Breast epithelium (tissue), 4 donors: ENCODE measurements around the gene ENPP6. TPM values are rescaled to one million over a fixed set of nuclear protein-coding genes. Genes with fewer than 3 reads are reported as not detected.

Source experiments
- DNase-seq, 2 donors: peaks; one replicate each; pipeline ENCODE4 v3.0.0-alpha.2; 2019; ENCODE audit warnings: low spot score in 2 of 2
- H3K27ac ChIP-seq, 2 donors: fragments of 200-600 bp; sonication (generic) in 1 of 2; one replicate each; pipeline ENCODE4 v1.5.1; 2016 to 2019; ENCODE audit warnings: mild to moderate bottlenecking in 1 of 2
- H3K27me3 ChIP-seq, 2 donors: fragments of 200-600 bp; sonication (generic) in 1 of 2; one replicate each; pipeline versions ENCODE4 v1.5.1 to v1.6.0; 2017 to 2019; ENCODE audit warnings: control low read depth in 1 of 2, mild to moderate bottlenecking in 1 of 2
- H3K36me3 ChIP-seq: fragments of 200-600 bp; one replicate; pipeline ENCODE4 v1.5.1; 2019
- H3K4me1 ChIP-seq, 2 donors: fragments of 200-600 bp; sonication (generic); one replicate each; pipeline ENCODE4 v1.5.1; 2016 to 2019; ENCODE audit warnings: control low read depth in 1 of 2
- H3K4me3 ChIP-seq, 3 donors: fragments of 200-600 bp; sonication (generic); 1 replicate in 2 of 3; 2 replicates in 1 of 3; pipeline ENCODE4 v1.5.1; 2016 to 2019; ENCODE audit warnings: mild to moderate bottlenecking in 3 of 3, moderate library complexity in 2 of 3
- H3K9me3 ChIP-seq, 2 donors: fragments of 200-600 bp; sonication (generic) in 1 of 2; one replicate each; pipeline ENCODE4 v1.5.1; 2016 to 2019; ENCODE audit warnings: control low read depth in 1 of 2
- POLR2A ChIP-seq: fragments of 450-650 bp; IDR thresholded peaks from one replicate; pipeline ENCODE4 v1.6.1; 2016; ENCODE audit warnings: antibody characterized with exemption, mild to moderate bottlenecking, moderate library complexity
- POLR2AphosphoS5 ChIP-seq, 3 donors: sonication (generic); formaldehyde crosslinking; IDR thresholded peaks; one replicate each; pipeline ENCODE4 v1.6.1; 2017; ENCODE audit warnings: antibody characterized with exemption in 3 of 3
- intact Hi-C: fragments of 100-400 bp; cut with DNase I; formaldehyde crosslinking; loops from one replicate; pipeline ENCODE4 v1.15.1; 2023; ENCODE audit warnings: low total_unique reads
- total RNA-seq, 3 donors: library from RNA; depleted of rRNA; stranded (reverse); fragments of >200 nt; gene quantifications; one replicate each; pipeline ENCODE4 v1.1.0, GENCODE V29; 2016
- TF ChIP-seq, protein P1 (sequence below), 3 donors: fragments of 450-650 bp; IDR thresholded peaks; one replicate each; pipeline ENCODE4 v1.5.1; 2016 to 2017; ENCODE audit warnings: antibody characterized with exemption in 3 of 3, mild to moderate bottlenecking in 3 of 3, moderate library complexity in 3 of 3

ENPP6 gene
- total RNA-seq, 3 donors from 2014 or later: 0.16 to 0.59 (median 0.33) TPM

DNA sequence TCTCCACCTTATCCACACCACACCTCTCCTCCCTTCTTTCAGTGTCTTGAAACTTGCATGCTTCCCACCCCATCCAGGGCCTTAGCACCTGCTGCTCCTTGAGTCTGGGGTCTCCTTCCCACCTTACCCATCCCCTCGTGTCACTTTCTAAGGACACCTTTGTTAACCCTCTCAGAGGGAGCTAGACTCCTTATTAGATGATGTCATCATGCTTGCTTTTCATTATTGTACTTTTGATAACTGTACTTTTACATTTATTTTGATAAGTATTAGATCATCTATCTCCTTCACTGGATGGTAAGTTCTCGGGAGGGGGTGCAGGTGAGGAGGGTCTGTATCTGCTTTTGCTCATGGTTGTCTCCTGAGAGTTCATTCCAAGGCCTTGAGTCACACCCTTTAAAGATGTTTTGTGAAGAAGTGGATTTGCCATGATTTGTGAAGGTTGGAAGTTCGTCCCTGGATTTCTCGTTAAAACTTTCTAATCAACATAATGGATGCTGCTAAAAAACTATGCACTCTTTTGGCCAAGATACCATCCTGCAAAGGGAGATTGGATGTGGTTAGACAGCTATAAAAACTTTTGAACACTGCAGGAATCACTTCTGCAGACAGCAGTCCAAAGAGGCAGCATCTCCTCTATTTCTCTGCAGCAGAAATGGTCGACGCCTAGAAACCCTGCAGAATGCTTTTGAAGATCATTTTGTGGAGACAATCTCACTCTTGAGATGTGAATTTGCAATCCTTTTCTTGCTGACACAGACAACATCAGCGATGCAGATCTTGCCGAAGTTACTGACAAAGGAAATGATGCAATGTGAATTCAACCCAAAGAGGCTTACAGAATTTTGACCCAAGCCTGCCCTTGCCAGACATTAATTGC is 69.6 kb downstream of the ENPP6 start:
- no peak for DNase-seq

GRCh38 chr4:184146951-184147350 is 70.7 kb downstream of the ENPP6 start:
- Histone ChIP-seq H3K27ac (no peak overlapping the region), H3K9me3 (no peaks in the 10 kb centered on the region), H3K36me3 (no peaks in the 10 kb centered on the region), H3K27me3 (no peaks in the 10 kb centered on the region), H3K4me1 (no peaks in the 10 kb centered on the region), H3K4me3 (no peak overlapping the region)
- intact Hi-C loops: no loop called here
- TF ChIP-seq, protein P1, sequence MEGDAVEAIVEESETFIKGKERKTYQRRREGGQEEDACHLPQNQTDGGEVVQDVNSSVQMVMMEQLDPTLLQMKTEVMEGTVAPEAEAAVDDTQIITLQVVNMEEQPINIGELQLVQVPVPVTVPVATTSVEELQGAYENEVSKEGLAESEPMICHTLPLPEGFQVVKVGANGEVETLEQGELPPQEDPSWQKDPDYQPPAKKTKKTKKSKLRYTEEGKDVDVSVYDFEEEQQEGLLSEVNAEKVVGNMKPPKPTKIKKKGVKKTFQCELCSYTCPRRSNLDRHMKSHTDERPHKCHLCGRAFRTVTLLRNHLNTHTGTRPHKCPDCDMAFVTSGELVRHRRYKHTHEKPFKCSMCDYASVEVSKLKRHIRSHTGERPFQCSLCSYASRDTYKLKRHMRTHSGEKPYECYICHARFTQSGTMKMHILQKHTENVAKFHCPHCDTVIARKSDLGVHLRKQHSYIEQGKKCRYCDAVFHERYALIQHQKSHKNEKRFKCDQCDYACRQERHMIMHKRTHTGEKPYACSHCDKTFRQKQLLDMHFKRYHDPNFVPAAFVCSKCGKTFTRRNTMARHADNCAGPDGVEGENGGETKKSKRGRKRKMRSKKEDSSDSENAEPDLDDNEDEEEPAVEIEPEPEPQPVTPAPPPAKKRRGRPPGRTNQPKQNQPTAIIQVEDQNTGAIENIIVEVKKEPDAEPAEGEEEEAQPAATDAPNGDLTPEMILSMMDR (IDR thresholded peaks at IDR 0.05): no peak
- TF ChIP-seq POLR2AphosphoS5 (IDR thresholded peaks at IDR 0.05) (no peak), POLR2A (no peak)
- DNase-seq: no peak

More for the DNA sequence above, 69.6 kb downstream of the ENPP6 start:
- no peaks in the 10 kb centered on the region for H3K4me1 ChIP-seq
- no peaks in the 10 kb centered on the region for H3K27me3 ChIP-seq
- no peaks in the 10 kb centered on the region for H3K9me3 ChIP-seq
- H3K27ac ChIP-seq: no peak overlapping the region
- intact Hi-C loops: no loop called here
- TF ChIP-seq POLR2AphosphoS5 (IDR thresholded peaks at IDR 0.05) (no peak), POLR2A (no peak)
- TF ChIP-seq, protein P1 (IDR thresholded peaks at IDR 0.05): no peak
- H3K36me3 ChIP-seq: no peaks in the 10 kb centered on the region
- H3K4me3 ChIP-seq: no peak overlapping the region

GRCh38 chr4:184145596-184145995 is 72.1 kb downstream of the ENPP6 start:
- H3K36me3 ChIP-seq: no peaks in the 10 kb centered on the region
- H3K27me3 ChIP-seq: no peaks in the 10 kb centered on the region
- intact Hi-C loops: no loop called here
- H3K27ac ChIP-seq: no peak overlapping the region
- DNase-seq: no peak
- H3K4me3 ChIP-seq: no peak overlapping the region
- no peaks in the 10 kb centered on the region for H3K4me1 ChIP-seq
- TF ChIP-seq POLR2A (no peak), POLR2AphosphoS5 (IDR thresholded peaks at IDR 0.05) (no peak)
- TF ChIP-seq, protein P1 (IDR thresholded peaks at IDR 0.05): no peak
- H3K9me3 ChIP-seq: no peaks in the 10 kb centered on the region

GRCh38 chr4:184143770-184144564 is 73.7 kb downstream of the ENPP6 start:
- Histone ChIP-seq H3K36me3 (no peaks in the 10 kb centered on the region), H3K27ac (no peak overlapping the region), H3K9me3 (no peaks in the 10 kb centered on the region), H3K27me3 (no peaks in the 10 kb centered on the region), H3K4me3 (no peak overlapping the region), H3K4me1 (no peaks in the 10 kb centered on the region)
- DNase-seq: no peak
- intact Hi-C loops: no loop called here
- TF ChIP-seq POLR2A: no peak
- TF ChIP-seq, protein P1 (IDR thresholded peaks at IDR 0.05): no peak
- TF ChIP-seq POLR2AphosphoS5 (IDR thresholded peaks at IDR 0.05): no peak
